ENCODE data around the gene SPRED2.

DNA sequence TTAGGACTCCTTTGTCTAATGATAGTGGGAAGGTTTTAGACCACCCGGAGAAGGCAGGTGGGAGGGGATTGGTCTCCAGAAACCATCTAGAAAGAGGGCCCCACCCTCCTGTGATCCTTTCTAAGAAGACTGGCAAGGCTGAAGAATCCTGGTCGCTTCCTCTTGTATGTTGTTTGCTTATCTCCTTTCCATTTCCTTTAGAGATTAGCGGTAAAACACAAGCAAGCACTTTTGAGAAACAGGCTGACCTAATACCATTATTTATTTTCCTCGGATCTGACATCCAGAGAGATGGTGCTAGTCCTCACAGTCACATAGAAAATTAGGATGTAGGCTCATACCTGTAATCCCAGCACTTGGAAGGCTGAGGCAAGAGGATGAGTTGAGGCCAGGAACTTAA, 45.2 kb upstream of the SPRED2 start:
- TF ChIP-seq EP300 (IDR thresholded peaks at IDR 0.05), result no peak
- TF ChIP-seq, protein P1, sequence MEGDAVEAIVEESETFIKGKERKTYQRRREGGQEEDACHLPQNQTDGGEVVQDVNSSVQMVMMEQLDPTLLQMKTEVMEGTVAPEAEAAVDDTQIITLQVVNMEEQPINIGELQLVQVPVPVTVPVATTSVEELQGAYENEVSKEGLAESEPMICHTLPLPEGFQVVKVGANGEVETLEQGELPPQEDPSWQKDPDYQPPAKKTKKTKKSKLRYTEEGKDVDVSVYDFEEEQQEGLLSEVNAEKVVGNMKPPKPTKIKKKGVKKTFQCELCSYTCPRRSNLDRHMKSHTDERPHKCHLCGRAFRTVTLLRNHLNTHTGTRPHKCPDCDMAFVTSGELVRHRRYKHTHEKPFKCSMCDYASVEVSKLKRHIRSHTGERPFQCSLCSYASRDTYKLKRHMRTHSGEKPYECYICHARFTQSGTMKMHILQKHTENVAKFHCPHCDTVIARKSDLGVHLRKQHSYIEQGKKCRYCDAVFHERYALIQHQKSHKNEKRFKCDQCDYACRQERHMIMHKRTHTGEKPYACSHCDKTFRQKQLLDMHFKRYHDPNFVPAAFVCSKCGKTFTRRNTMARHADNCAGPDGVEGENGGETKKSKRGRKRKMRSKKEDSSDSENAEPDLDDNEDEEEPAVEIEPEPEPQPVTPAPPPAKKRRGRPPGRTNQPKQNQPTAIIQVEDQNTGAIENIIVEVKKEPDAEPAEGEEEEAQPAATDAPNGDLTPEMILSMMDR (IDR thresholded peaks at IDR 0.05), result no peak

All from stomach (tissue), 4 donors.